Activated CD8-positive, alpha-beta memory T cell treated with anti-CD3 and anti-CD28 coated beads, Interleukin-2, amount 50 U/mL, for 1 hour (primary cell): Measurements from ENCODE around the gene SPOCK1.

Experiments
- DNase-seq: peaks from one replicate; pipeline ENCODE4 v3.0.0-alpha.2; 2020; ENCODE audit errors: extremely low read depth

The SPOCK1 gene

DNA sequence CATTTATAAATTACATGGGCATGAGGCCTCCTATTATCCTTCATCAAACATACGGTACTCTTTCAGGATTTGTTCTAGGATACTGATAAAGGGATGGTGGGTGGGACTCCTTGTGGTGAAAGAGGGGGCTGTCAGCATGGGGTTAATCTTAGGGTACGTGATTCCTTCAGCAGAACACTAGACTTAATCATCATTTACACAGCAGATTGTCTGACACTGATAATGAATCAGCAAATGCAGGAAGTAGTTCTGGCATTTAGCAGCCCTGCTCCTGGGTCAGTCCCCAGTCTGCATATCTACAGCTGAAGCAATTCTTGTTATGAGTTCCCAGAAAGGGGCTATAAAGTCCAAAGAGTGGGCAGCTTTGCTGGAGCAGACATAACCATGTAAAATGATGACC lies 384.6 kb downstream of the SPOCK1 start:
- DNase-seq = no peak

DNA sequence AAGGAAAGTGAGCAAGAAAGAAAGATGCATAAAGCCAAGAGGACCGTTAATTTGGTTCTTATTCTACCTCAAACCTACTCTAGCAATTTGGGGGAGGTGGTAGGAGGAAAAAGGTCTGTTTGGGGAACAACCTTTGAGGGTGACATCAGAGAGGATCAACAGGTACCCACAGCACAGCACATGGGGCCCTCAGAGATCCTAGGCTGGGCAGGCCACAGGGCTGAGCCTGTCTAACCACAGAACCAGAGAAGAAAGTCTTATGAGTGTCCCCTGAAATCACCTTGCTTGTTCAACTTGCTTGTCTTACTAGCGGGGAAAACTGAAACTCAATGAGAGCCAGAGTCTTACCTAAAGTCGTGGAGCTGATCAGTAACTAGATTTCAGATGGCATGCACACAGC lies 385.2 kb downstream of the SPOCK1 start:
- no peak for DNase-seq

DNA sequence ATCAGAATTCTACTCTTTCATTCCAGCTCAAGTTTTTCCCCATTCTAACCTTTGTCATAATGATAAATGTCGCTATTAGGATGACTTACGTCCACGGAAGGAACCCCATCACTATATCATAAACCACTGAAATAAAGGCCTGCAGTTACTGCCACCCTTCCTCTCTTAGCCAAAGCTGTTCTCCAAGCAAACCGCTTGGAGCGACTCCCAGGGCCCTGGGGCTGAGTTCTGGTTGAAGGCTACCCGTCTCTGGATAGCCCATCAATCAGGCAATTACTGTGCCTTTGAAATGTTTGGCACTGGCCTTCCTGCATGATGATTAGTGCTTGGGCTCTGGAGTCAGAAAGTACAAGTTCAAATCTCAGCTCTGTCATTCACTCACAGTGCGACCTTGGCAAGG lies 386.0 kb downstream of the SPOCK1 start:
- no peak for DNase-seq

DNA sequence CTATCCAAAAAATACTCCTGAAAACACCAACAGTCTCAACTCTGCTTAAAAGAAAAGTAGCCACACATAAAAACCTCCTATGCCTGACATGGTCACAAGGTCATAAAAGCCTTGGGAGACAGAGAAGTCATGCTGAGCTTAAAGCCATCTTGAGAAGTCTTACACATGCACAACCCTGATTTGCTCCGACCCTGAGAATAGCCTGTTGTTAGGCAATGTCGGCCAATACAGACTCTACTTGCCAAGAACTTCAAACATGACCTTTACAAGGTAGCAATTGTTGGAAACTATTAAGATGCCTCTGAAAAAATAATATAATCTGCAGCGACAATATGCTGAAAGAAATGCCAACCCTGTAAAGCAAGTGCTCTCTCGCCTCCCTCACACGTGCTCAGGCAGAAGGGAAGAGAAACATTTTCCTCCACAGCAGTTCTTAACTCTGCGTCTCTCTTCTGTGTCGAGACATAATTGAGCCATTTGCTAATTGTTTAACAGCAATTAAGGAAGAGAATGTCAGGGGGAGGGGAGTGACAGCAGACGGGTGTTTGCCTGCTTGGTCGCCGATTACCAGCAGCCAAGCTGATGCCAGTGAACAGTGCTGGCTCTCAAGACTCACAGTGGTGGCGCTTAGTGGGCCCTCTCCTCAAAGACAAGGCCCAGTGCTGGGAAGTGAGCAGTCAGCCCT lies 393.6 kb downstream of the SPOCK1 start:
- DNase-seq = no peak

DNA sequence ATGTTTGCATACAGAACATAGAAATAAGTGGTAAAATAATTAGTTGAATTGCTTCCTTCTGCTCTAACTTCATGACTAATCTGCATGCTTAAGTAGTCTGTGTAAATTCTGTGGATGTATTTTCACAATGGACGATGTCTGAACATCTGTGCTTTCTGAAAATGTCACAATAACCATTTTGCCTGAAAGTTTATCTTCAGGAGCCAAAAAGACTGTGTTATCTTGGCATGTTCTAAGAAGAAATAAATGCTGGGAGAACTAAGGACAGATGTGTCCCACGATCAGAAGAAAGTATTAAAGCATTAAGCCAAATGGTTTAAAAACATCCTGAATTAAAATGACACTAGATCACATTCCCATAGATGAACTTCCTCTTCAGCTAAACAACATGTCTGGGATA lies 397.6 kb downstream of the SPOCK1 start:
- DNase-seq = no peak

DNA sequence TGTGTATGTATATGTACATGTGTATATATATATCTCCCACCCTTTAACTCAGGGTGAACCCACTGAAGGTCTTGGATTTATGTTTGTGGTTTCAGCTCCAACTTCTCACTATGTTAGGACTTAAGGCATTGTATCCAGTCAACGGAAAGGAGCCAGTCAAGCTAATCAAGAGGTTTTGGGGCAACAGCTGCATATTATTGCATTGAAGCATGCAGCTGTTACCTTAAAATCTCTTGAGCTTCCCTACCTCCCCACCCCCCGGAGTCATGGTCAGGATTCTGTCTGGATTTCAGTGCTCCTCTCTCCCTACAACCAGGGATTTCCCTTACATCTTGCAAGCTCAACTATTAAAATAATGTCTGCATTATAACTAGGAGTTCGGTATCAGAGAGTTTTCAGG lies 399.5 kb downstream of the SPOCK1 start:
- no peak for DNase-seq

DNA sequence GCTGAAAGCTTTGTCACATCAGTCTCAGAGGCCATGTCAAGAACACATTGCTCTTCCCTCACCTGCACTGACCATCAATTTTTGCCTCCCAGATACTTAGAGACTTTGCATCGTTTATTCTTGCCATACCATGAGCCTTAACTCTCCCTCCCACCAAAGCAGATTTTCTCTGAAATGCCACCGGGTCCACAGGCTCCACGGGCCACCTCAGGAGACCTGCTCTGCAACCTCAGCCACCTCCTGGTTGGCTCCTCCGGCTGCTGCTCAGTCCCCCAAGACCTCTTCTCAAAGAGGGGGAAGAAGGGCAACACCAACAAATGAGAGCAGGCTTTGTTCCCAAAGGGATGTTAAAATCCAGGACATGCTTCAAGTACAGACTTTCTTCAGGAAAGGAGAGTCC lies 400.5 kb downstream of the SPOCK1 start:
- DNase-seq = no peak

DNA sequence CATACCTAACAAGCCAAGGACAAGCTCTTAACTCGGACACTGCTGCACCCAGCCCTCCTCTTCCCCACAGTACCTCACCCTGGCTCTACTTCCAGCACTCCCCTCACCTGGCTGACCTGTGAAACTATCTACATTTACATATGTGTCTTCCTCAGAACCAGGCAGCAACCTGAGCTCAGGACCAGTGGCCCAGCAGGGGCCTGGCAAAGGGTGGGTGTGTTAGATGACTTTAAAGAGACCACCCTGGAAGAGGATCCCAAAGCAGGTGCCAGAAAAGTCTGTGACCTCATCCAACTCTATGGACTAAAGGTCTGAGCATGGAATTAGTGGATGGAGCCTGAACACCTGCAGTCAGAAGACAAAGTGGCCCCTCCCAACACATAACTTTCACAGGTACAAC lies 400.9 kb downstream of the SPOCK1 start:
- no peak for DNase-seq

DNA sequence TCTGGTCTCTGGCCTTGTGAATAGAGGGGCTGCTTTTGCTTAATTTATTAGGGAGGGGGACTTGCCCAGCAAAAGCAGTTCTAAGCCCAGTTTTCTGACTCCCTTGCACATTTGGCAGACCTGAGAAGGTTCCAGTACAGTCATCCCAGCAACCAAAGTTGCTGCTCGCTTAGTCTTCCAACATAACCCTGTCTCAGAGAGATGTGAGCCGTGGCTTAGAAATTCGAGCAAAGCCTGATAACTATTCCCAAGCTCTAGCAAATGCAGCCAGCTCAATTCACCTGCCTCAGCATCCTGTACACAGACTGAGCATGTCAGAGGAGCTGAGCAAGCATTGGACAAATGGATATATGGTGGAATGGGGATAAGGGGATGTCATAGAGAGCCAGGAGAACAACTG lies 401.9 kb downstream of the SPOCK1 start:
- DNase-seq = no peak

DNA sequence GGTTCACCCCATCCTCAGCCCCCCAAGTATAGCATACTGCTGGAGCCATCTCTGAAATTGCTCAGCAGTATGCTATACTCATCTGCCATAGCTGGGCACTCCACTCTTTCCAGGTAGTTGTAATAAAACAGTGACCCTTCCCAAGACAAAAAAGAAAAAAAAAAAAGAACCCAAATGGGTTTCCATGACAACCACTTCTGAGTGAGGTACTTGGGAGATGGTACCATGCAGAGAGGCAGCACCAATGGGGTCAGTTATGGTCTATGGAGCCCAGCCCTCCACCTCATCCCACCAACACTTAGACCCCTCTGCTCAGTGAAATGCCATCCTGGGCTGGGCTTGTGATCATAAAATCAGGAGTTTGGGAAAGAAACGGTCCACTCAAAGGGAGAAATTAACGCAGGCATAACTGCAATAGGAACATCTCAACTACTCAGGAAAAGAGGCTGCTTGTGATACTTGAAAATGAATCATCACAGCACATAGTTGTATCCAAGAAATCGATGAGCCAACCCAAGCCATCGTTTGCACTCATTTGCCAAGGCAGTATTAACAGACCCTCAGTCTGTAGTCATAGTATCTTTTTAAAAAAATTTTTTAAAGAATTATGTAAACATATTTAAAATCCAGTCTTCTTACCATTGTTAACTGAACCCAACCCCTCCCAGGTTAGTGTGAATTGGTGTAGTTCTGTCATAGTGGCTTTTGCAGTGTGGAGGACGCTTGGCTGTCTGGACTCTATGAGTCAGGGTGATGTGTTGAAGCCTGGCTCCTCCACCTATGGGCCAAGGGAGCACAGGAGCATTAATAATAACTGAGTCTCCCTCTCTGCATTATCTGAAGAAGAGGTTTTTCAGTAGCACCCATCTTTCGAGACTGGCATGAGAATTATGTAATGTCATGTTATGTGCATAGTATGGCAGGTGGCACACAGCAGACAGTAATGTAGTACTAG lies 402.7 kb downstream of the SPOCK1 start:
- no peak for DNase-seq

DNA sequence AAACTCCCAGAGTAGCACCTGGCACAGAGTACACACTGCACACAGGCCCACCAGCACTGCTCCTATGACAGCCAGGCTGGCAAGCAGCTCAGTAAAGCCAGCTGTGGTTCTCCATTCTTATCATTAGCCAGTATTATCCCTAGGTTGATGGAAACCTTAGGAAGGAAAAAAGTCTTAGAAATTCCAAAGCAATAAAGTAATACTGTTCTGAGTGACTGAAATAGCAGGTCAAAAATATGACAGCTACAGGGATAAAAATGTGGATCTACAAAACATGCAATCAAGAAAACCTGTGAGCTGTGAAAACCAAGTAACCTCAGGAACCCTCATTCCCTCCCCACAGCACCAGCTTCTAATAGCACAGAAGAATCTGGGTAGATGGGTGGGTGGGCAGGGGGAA lies 403.5 kb downstream of the SPOCK1 start:
- DNase-seq = no peak

DNA sequence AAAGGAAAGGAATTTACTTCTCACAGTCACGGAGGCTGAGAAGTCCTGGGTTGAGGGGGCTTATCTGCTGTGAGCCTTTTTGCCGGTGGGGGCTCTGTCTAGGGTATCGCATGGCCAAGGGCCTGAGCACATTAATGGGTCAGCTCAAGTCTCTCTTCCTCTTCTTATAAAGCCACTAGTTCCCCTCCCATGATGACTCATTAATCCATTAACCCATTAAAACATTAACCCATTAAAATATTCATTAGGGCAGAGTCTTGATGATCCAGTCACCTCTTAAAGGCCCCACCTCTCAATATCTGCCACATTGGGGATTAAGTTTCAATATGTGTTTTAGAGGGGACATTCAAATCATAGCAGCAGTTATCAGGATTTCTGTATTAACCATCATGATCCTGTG lies 406.3 kb downstream of the SPOCK1 start:
- DNase-seq = no peak

DNA sequence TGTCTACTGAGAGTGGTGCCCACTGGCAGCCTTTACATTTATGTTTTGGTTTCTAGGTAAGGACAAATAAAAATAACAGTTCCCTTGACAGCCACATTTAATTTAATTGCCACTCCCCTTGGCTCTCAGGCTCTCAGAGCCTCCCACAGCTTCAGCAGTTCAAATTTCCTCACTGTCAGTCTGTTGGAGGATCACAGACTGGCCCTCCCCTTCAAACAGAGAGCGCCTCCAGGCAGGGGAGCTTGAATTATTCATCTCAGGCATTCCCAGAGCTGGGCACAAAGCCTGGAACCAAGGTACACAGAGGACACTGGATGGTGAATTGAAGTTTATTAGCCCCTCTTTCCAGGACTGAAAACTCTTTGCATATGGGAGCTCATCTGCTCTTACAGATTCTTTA lies 407.7 kb downstream of the SPOCK1 start:
- DNase-seq = no peak

DNA sequence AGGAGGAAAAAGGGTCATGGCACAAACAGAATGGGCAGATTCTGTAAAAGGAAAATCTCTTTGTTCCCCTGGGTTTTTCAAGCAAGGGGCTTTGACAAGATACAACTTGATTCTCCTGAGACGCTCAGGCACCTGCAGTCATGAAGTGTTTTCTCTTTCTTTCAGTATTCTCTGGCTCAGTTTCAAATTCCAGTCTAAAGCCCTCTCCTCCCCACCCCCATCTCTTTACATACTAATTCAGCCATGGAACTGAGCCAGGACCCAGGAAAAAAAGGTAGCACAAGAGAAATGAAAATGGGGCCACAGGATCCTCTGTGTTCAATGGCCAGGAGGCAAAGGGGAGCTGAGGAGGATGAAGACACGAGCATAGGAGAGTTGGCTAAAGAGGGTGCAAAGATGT lies 408.4 kb downstream of the SPOCK1 start:
- DNase-seq = no peak

DNA sequence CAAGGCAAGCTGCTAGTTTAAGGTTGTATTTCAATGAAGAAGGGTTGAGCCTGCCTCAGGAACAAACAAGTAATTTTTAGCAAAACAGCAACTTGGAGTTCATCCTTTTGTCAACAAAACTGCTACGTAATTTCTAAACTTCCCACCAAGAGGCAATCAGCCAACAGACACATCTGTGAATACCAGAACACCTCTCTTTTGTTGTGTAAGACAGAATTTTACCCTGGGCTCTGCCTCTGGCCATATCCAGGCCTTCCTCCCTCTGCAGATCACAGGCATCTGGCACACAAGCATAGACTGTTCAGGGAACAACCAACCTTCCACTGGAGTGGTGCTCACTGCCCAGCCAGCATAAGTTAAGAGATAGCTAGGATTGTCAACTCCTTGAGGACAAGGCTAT lies 409.0 kb downstream of the SPOCK1 start:
- DNase-seq = no peak

DNA sequence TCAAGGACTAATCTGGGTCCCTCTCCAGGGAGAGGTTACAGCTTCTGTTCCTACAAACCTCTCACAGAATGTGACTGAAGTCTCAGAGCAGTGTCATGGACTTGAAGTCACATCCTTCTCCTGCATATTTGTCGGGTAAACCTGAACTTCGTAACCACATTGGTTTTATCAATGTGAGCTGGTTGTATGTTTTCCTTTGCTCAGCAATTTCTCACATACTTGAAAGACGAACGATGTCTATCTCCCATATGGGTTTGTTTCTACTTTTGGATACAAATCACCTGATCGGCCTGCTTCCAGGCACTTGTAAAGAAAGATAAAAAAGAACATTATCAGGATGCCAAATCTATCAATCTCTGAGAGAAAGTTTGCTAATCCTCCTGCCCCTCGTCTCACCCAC lies 411.0 kb downstream of the SPOCK1 start:
- no peak for DNase-seq

DNA sequence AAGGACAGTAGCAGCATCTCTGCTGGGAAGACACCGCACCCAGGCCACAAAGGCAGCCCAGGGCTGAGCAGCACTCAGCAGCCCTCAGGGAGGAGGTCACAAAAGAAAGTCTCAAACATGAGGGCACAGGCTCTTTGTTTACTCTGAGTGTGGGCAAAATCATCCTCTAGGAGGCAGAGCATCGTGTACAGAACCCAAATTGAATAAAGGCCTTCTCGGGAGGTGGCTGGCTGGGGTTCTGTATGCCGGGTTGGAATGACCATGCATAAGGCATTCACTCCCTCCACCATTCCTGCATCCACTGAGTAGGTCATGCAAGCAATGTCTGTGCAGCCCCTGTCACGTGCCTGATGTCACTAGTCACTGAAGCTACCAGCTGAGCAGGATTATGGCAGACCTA lies 412.8 kb downstream of the SPOCK1 start:
- no peak for DNase-seq

DNA sequence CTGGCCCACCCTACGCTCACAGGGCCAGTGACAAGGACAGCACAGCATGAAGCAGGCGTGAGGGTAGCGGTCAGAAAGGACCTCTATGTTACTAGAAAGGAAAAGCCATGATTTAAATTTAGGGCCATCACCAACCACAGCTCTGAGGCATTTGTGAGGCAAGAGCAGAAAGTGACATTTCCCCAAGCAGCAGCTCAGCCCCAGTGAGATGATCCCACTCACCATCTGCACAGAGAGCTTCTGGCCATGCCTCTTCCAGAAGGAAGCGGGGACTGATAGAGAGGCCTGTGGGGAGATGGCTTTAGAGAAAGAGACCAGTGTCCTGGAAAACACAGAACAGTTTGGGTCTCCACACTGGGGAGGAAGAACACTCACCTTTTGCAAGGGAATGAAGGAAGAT lies 413.9 kb downstream of the SPOCK1 start:
- no peak for DNase-seq

DNA sequence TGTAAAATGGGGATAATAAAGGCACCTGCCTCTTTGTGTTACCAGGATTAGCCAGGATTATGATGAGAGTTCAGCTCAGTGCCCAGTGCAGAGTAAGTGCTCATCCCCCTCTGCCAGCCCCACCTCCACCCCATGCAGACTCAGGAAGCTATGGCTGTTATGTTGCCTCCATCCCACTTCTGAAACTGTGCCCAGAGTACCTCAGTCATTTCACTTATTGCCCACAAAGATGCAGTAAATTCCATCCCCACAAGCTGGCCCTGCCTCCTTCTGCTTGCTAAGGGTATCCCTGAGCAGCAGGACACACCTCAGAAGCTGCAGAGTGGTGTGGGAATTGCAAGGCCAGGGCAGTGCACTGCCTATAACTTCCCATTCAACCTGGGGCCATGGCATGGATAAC lies 415.1 kb downstream of the SPOCK1 start:
- DNase-seq = no peak

DNA sequence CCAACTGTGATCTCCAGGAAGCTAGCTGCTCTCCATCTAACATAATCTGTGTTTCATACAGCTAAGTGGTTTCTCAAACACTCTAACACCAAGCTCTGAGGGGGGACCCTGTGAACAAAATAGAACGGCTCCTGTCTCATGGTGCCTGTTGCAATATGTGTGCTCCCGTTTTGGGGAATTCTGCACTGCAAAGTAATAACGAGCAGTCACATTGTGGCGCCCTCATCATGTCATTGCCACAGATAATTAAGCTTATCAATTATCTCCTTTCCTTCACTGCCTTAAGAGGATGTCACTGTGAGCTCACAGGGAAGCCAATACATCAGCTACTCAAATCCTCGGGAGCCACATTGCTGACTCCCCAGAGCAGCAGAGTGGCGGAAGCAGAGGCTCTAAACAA lies 416.2 kb downstream of the SPOCK1 start:
- no peak for DNase-seq

DNA sequence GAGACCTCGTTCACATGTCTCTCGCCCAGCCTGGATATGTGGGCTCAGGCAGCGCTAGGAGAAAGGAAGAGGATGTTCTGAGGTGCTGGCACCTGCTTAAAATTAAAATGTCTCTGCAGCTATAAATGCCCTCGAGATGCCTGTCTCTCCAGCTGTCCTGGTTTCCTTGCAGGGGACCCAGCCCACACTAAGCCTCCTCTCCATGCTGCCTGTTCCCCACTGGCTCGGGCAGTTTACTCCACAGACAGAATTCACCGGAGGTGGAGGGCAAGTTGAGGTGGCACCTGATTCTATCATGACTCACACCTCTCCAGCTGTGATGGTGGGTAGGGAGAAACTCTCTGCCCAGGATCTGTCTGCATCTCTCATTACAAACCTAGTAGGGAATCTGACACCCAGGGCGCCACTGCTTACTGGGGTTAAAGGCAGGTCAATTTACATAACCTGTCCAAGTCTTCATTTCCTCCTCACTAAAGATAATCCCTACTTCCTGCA lies 420.9 kb downstream of the SPOCK1 start:
- no peak for DNase-seq

DNA sequence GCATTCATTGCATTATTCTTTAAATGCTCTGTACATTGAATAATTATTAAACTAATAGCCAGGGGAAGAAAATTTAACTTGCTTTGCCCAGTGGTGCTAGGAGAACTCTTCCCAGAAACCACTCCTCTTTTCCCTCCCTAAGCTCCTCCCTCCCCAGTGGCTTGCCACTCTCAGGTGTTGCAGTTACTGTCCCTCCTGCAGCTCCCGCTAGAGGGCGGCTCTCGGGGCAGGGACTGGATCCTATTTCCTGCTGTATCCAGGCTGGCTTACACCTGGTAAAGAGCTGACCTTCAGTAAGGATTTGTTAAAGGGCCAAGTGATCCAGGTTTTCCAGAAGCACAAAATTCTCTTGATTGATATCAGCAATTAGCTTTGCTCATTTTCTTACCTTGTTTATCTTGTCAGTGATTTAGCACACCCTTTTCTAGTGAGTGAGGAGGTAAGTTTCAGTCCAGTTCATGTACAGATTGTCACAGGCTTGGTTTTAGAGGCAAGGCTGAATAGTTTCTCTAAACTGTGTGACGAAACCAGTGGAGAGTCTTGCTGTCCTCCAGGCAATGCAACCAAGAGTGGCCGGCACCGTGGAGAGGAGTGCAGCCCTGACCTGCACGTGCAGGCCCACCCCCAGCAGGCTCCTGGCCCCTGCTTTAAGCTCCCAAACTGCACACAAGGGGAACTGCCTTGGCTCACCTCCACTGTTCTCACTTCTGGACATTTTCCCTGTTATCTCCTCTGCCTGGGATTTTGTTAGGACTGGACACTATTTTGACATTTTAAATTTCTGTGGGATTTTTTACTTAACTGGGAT lies 423.8 kb downstream of the SPOCK1 start:
- no peak for DNase-seq
